ENCODE measurements around the gene TRIM40. TPM values are rescaled to one million over a fixed set of nuclear protein-coding genes. Genes with fewer than 3 reads are reported as not detected.

TRIM40 gene
- total RNA-seq, 1 donor from 2014 or later, result not detected

DNA sequence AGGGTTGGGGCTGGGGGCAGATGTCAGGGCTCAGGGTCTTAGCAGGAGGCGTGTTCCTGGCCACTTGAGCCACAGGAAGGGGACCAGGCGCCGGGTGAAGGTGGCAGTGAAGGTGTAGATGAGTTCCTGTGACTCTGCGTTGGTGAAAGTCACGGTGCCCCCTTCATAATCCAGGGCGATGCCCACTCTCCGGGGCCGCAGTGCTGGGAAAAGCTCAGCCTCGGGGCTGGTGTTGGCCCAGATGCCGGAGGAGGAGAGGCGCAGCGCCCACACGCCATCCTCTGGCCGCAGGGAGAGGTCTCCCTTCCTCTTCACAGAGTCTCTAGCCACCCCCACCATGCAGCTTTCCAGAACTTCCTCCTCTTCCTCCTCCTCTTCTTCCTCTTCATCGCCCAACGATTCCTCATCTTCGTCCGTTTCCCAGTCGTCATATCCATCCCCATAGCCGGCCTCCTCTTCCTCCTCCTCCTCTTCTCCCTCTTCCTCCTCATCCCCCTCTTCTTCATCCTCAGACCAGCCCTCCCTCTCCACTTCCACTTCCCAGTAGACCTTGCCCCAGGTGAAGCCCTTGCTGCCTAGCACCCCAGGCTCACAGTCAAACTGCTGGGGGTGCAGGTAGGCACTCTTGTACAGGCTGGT is 50.0 kb downstream of the TRIM40 start:
- DNase-seq (ENCODE audit: low spot score), result no peak
- intact Hi-C loops (cut with DNase I), result no loop called here

DNA sequence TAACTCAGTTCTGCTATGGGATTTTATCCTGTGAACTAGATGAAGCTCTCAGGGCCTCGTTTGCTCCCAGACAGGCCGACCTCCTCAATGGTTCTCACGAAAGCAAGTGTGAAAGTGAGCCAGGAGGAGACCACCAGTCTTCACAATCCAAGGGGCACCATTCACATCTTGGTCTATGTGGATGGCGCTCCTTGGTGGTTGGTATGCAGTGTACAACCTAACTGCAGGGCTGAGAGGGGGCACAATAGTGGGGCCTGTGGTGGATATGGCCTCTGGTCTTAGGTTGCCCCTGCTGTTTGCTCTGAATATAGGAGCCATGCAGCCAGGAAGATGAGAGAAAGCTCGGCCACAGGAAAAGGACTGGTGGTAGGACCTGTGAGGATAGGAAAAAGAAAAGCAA is 52.6 kb downstream of the TRIM40 start:
- intact Hi-C loops (cut with DNase I), result no loop called here
- DNase-seq (ENCODE audit: low spot score), result no peak

DNA sequence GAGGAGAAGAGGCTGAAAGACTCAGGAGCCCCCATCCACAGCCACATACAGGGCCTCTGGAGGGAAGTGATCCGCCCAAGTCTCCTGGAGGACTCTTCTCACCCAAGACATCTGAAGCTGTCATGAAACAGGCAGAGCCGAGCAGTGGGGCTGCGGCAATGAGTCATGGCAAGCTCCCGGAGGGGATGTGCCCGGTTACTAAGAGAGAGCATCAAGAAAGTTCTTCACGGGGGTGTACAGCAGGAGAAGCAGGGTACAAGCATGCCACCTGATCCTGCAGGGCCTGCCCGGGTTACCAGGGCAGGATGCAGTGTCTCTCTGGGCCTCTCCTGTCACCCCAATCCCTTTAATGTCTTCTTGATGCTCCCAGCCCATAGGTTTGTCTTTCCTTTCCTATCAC is 56.1 kb downstream of the TRIM40 start:
- DNase-seq (ENCODE audit: low spot score), result no peak
- intact Hi-C loops (cut with DNase I), result no loop called here

DNA sequence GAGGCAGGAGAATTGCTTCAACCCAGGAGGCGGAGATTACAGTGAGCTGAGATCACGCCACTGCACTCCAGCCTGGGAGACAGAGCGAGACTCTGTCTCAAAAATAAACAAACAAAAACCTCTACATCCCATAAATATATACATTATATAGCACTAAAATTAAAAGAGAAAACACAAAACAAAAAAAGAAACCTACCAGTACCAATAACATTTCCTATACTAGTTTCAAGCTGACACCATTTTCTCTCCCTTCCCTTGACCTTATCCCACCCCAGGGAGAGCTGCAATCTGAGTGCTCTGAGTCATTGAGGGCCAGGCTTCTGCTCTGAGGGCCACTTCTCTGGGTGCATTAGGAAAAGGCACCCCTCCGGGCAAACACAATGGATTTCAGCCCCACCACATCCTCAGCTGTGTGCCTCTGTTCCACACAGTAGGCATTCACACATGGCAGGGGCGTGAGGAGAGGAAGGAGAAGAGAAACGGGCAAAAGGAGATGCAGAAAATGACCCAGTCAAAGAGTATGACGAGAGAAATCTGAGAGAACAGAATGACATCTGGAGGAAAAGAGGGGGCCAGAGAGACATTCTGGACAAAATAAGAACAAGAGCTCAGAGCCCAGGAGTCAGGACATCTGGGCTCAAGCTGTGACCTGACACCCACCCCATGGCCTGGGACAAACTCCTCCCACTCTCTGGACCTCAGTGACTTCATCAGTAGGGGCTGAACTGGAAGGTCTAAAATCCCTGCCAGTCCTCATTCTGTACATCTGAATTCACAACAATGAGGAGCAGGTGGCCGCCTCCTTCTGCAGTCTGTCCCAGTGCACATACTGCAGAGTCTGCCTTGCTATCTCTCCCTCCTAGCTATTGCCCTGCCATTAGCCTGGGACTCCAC is 59.1 kb downstream of the TRIM40 start:
- DNase-seq (ENCODE audit: low spot score), result no peak
- intact Hi-C loops (cut with DNase I), result no loop called here

DNA sequence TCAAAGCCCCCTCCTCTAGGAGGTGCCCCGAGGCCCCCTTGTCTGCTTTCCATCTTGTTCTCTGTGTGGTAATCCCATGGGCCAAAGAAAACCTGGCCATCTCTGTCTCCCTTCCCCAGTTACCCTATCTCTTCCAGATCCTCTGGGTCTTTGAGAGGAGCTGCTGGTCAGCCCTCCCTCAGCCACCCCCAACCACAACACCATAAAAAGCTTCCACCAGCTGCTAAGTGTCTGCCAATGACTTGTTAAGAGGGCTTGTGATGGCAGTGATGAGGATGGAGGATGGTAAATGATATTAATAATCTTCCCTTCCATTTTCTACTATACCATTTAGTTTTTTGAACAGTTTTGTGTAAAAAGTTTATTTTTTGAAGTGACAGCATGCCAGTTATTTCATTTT is 60.0 kb downstream of the TRIM40 start:
- intact Hi-C loops (cut with DNase I), result no loop called here
- no peak for DNase-seq (ENCODE audit: low spot score)

DNA sequence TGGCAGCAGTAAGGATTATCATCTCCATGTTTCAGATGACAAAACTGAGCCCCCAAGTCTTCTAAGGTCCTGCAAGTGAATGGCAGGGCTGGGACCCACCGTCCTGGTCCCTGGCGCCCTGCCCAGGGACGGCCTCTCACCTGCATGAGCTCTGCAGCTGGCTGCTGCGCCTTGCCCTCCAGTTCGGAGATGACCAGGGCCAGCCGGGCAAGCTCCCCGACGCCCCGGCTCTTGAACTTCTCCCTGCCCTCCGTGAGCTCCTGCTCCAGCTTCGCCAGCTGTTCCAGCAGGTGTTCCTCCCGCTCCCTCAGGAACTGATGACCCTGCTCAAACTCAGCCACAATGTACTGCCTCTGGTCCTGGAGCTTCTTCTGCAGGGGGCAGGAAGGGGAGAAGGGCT is 60.4 kb downstream of the TRIM40 start:
- no peak for DNase-seq (ENCODE audit: low spot score)
- intact Hi-C loops (cut with DNase I), result no loop called here

Other genes starting within 250 kb of the TRIM40 start
- 268 TPM for gene HLA-A, start 193.6 kb upstream of the TRIM40 start, total RNA-seq
- 15.5 TPM for gene POLR1H, start 74.9 kb upstream of the TRIM40 start, total RNA-seq
- 41.4 TPM for gene PPP1R11, start 68.9 kb upstream of the TRIM40 start, total RNA-seq
- gene RNF39, start 60.4 kb upstream of the TRIM40 start, total RNA-seq, result not detected
- gene TRIM31, start 23.1 kb upstream of the TRIM40 start, total RNA-seq, result not detected
- gene TRIM10, start 25.1 kb downstream of the TRIM40 start, total RNA-seq, result 0.08 TPM
- gene TRIM15, start 27.4 kb downstream of the TRIM40 start, total RNA-seq, result not detected
- gene TRIM26, start 77.3 kb downstream of the TRIM40 start, total RNA-seq, result 24.2 TPM
- 10.3 TPM for gene TRIM39, start 190.8 kb downstream of the TRIM40 start, total RNA-seq
- 22.1 TPM for gene RPP21, start 209.0 kb downstream of the TRIM40 start, total RNA-seq

Data from cardiac septum (tissue), 1 donor.